ENCODE results near the gene OTULINL.

GRCh38 chr5:14577971-14578370, 3.6 kb upstream of the OTULINL start:
- TF ChIP-seq CTCF (IDR thresholded peaks at IDR 0.05): no peak
- no peak for TF ChIP-seq ZFX (IDR thresholded peaks at IDR 0.05; ENCODE audit: borderline replicate concordance)
